SU-DHL-6 (cell line): ENCODE data around the gene C12orf60.

Source experiments
- H2AFZ ChIP-seq: fragments of 200-600 bp; sonication (generic); 2 replicates; pipeline ENCODE4 v1.6.1; 2014; ENCODE audit warnings: low read depth, mild to moderate bottlenecking, moderate library complexity, mixed read lengths, antibody characterized with exemption, low read length; ENCODE audit not compliant: severe bottlenecking
- H3F3A ChIP-seq: fragments of 200-600 bp; shearing (Covaris generic); 2 replicates; pipeline ENCODE4 v1.6.0; 2016; ENCODE audit warnings: antibody characterized with exemption, mild to moderate bottlenecking; ENCODE audit not compliant: insufficient read depth
- H3K27ac ChIP-seq: fragments of 200-600 bp; sonication (generic); 2 replicates; pipeline ENCODE4 v1.5.1; 2016; ENCODE audit warnings: low read depth, mild to moderate bottlenecking, low read length, moderate library complexity, mixed read lengths
- H3K27me3 ChIP-seq: fragments of 200-600 bp; sonication (generic), shearing (Covaris generic); 2 replicates; pipeline ENCODE4 v1.6.0; 2014; ENCODE audit warnings: mild to moderate bottlenecking, low read length
- H3K36me3 ChIP-seq: fragments of 200-600 bp; sonication (generic); 2 replicates; pipeline ENCODE4 v1.6.1; 2014; ENCODE audit warnings: mild to moderate bottlenecking, low read length, mixed read lengths
- H3K4me2 ChIP-seq: fragments of 300-600, 200-600 bp; shearing (Covaris generic), sonication (generic); 2 replicates; pipeline ENCODE4 v1.6.0; 2014; ENCODE audit warnings: low read length, low read depth, mild to moderate bottlenecking; ENCODE audit not compliant: poor library complexity, severe bottlenecking
- H3K4me3 ChIP-seq: fragments of 200-600 bp; sonication (generic); 2 replicates; pipeline ENCODE4 v1.5.1; 2014; ENCODE audit warnings: antibody characterized with exemption, low read length, mild to moderate bottlenecking, mixed read lengths; ENCODE audit not compliant: insufficient read depth, poor library complexity, severe bottlenecking
- H3K79me2 ChIP-seq: fragments of 200-600 bp; sonication (generic); 2 replicates; pipeline ENCODE4 v1.6.1; 2014; ENCODE audit warnings: mild to moderate bottlenecking, low read length, moderate library complexity; ENCODE audit not compliant: insufficient read depth
- H3K9ac ChIP-seq: fragments of 200-600 bp; sonication (generic); 2 replicates; pipeline ENCODE4 v1.7.0; 2014; ENCODE audit warnings: mild to moderate bottlenecking, low read length
- H3K9me2 ChIP-seq: fragments of 200-600 bp; sonication (generic); replicated peaks from 2 replicates; pipeline ENCODE4 v1.6.1; 2014; ENCODE audit warnings: low read length; ENCODE audit not compliant: insufficient read depth
- H3K9me3 ChIP-seq: fragments of 200-600 bp; sonication (generic); 2 replicates; pipeline ENCODE4 v1.6.1; 2014; ENCODE audit warnings: low read length, mixed read lengths; ENCODE audit not compliant: insufficient read depth
- H4K20me1 ChIP-seq: fragments of 200-600 bp; sonication (generic); 2 replicates; pipeline ENCODE4 v1.6.1; 2014; ENCODE audit warnings: low read depth, mild to moderate bottlenecking, antibody characterized with exemption, low read length, moderate library complexity, mixed read lengths
- CTCF ChIP-seq: fragments of 200-600 bp; sonication (generic); IDR thresholded peaks from one replicate; pipeline ENCODE4 v1.5.1; 2017; ENCODE audit warnings: antibody characterized with exemption, mild to moderate bottlenecking, low read length, moderate library complexity; ENCODE audit not compliant: insufficient read depth, poor library complexity, severe bottlenecking
- EZH2phosphoT487 ChIP-seq: fragments of 200-600 bp; sonication (generic), shearing (Covaris generic); conservative IDR thresholded peaks from 2 replicates; pipeline ENCODE4 v1.6.1; 2018; ENCODE audit warnings: mild to moderate bottlenecking, antibody characterized with exemption, low read length, moderate library complexity, mixed read lengths

Gene C12orf60

GRCh38 chr12:14836336-14837210 lies 33.1 kb downstream of the C12orf60 start:
- H4K20me1 ChIP-seq, result no peaks in the 10 kb centered on the region
- H2AFZ ChIP-seq, result no peak overlapping the region
- H3F3A ChIP-seq, result no peaks in the 10 kb centered on the region
- H3K9ac ChIP-seq, result no peak overlapping the region
- TF ChIP-seq CTCF, result no peak
- TF ChIP-seq EZH2phosphoT487, result no peak
- H3K27ac ChIP-seq, result no peak overlapping the region
- H3K9me3 ChIP-seq, result no peaks in the 10 kb centered on the region
- H3K27me3 ChIP-seq, result no peaks in the 10 kb centered on the region
- H3K36me3 ChIP-seq, result no peaks in the 10 kb centered on the region
- no peak overlapping the region for H3K4me2 ChIP-seq
- no peaks in the 10 kb centered on the region for H3K79me2 ChIP-seq
- no peak overlapping the region for H3K4me3 ChIP-seq
- no peaks in the 10 kb centered on the region for H3K9me2 ChIP-seq

GRCh38 chr12:14839262-14839661 lies 35.8 kb downstream of the C12orf60 start:
- TF ChIP-seq EZH2phosphoT487 (no peak), CTCF (no peak)
- Histone ChIP-seq H4K20me1 (no peaks in the 10 kb centered on the region), H3K27ac (no peak overlapping the region), H3K9ac (no peak overlapping the region), H3K4me2 (no peak overlapping the region), H3K27me3 (no peaks in the 10 kb centered on the region), H3K79me2 (no peaks in the 10 kb centered on the region), H3K9me3 (no peaks in the 10 kb centered on the region), H3K4me3 (no peak overlapping the region), H3K9me2 (no peaks in the 10 kb centered on the region), H3K36me3 (no peaks in the 10 kb centered on the region), H3F3A (no peaks in the 10 kb centered on the region), H2AFZ (no peak overlapping the region)

- Histone ChIP-seq H3K9me3 (no peaks in the 10 kb centered on the region), H3K9ac (no peak overlapping the region), H3K9me2 (no peaks in the 10 kb centered on the region), H3K27me3 (no peaks in the 10 kb centered on the region), H3K4me3 (no peak overlapping the region), H3K36me3 (no peaks in the 10 kb centered on the region), H3K27ac (no peak overlapping the region), H3K4me2 (no peak overlapping the region), H4K20me1 (no peaks in the 10 kb centered on the region), H2AFZ (no peak overlapping the region), H3F3A (no peaks in the 10 kb centered on the region), H3K79me2 (no peaks in the 10 kb centered on the region)
- TF ChIP-seq CTCF (no peak), EZH2phosphoT487 (no peak)
Observed at GRCh38 chr12:14840616-14841015, 37.1 kb downstream of the C12orf60 start.
